ENCODE measurements around the gene MED20. TPM values are rescaled to one million over a fixed set of nuclear protein-coding genes. Genes with fewer than 3 reads are reported as not detected.

The MED20 gene
- total RNA-seq, 4 donors from 2014 or later = 1.0 to 36.8 (median 17.3) TPM

DNA sequence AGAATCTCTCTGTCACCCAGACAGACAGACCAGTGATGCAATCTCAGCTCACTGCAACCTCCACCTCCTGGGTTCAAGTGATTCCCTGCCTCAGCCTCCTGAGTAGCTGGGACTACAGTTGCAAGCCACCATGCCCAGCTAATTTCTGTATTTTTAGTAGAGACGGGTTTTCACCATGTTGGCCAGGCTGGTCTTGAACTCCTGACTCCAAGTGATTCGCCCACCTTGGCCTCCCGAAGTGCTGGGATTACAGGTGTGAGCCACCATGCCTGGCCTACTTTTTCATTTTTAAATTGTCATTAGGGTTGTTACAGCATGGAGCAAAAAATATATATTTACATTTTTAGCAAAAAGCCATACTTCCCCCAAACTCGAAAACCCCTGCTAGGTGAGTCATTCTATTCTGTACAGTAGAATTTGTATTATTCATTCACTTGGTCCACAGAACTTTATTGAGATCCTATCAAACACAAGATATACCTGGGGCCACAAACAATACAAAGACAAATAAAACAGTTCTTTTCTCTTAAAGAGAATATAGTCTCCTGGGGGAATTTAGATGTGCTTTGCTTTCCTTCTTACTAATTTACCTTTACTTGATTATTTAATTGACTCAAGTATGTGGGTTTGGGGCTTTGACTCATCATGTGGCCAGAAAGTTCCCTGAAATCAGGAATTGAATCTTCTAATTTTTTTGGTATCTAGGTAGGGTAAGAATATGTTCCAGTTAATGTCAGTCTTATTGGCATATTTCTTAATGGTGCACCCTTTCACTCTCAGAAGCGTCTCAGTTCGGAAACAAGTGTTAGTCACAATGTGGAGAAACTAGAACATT is 37.3 kb upstream of the MED20 start:
- Histone ChIP-seq H3K27me3 (no peaks in the 10 kb centered on the region), H3K36me3 (no peaks in the 10 kb centered on the region), H3K4me3 (no peak overlapping the region), H3K4me1 (no peaks in the 10 kb centered on the region), H3K9me3 (no peaks in the 10 kb centered on the region), H3K27ac (no peak overlapping the region)
- TF ChIP-seq CTCF (IDR thresholded peaks at IDR 0.05) (no peak), POLR2A (IDR thresholded peaks at IDR 0.05) (no peak)
- DNase-seq = no peak
- intact Hi-C loops (cut with DNase I; ENCODE audit: low total_unique reads) = no loop called here

GRCh38 chr6:41957117-41957516 is 36.2 kb upstream of the MED20 start:
- no peak for DNase-seq

DNA sequence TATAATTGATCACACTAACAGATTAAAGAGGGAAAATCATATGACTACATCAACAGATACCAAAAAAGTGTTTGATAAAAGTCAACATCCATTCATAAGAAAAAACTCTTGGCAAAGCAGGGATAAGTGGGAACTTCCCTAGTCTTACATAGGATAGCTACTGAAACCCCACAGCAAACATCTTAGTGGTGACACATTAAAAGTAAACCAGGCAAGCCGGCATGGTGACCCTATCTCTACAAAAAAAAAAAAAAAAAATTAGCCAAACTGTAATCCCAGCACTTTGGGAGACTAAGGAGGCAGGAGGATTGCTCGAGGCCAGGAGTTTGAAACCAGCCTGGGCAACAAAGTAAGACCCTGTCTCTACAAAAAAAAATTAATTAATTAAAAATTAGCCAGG is 34.5 kb upstream of the MED20 start:
- H3K4me1 ChIP-seq = no peaks in the 10 kb centered on the region
- TF ChIP-seq CTCF (IDR thresholded peaks at IDR 0.05) (no peak), POLR2A (IDR thresholded peaks at IDR 0.05) (no peak)
- no peaks in the 10 kb centered on the region for H3K27me3 ChIP-seq
- no peak overlapping the region for H3K4me3 ChIP-seq
- no peak for DNase-seq
- intact Hi-C loops (cut with DNase I; ENCODE audit: low total_unique reads) = no loop called here
- no peak overlapping the region for H3K27ac ChIP-seq
- H3K9me3 ChIP-seq = no peaks in the 10 kb centered on the region
- H3K36me3 ChIP-seq = no peaks in the 10 kb centered on the region

More at GRCh38 chr6:41957117-41957516, 36.2 kb upstream of the MED20 start:
- no peaks in the 10 kb centered on the region for H3K27me3 ChIP-seq
- intact Hi-C loops (cut with DNase I; ENCODE audit: low total_unique reads) = no loop called here
- no peaks in the 10 kb centered on the region for H3K4me1 ChIP-seq
- H3K36me3 ChIP-seq = no peaks in the 10 kb centered on the region
- no peak overlapping the region for H3K27ac ChIP-seq
- H3K4me3 ChIP-seq = no peak overlapping the region
- no peaks in the 10 kb centered on the region for H3K9me3 ChIP-seq
- no peak for TF ChIP-seq CTCF (IDR thresholded peaks at IDR 0.05)
- TF ChIP-seq POLR2A (IDR thresholded peaks at IDR 0.05) = no peak

DNA sequence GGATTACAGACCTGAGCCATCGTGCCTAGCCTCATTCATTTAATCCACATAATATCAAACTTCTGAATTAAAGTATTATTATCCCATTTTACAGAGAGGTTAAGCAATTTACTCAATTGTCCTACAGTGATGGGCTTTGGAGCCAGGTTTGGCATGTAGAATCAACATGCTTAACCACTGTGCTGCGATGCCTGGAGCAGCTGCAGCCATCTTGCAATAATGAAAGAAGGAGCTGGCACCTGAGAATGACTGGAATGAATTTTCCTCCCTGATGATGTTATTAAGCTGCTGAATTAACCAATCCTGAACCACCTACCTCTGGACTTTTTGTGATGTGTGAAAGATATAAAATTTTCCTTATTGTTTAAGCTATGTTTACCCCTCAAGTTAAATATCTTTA is 33.7 kb upstream of the MED20 start:
- Histone ChIP-seq H3K4me1 (no peaks in the 10 kb centered on the region), H3K36me3 (no peaks in the 10 kb centered on the region), H3K27me3 (no peaks in the 10 kb centered on the region), H3K9me3 (no peaks in the 10 kb centered on the region), H3K27ac (no peak overlapping the region), H3K4me3 (no peak overlapping the region)
- TF ChIP-seq CTCF (IDR thresholded peaks at IDR 0.05) = no peak
- TF ChIP-seq POLR2A (IDR thresholded peaks at IDR 0.05) = no peak
- intact Hi-C loops (cut with DNase I; ENCODE audit: low total_unique reads) = no loop called here
- DNase-seq = no peak

GRCh38 chr6:41947581-41948220 is 26.8 kb upstream of the MED20 start:
- Histone ChIP-seq H3K4me1 (no peaks in the 10 kb centered on the region), H3K27me3 (no peaks in the 10 kb centered on the region), H3K9me3 (no peaks in the 10 kb centered on the region), H3K36me3 (no peaks in the 10 kb centered on the region), H3K27ac (no peak overlapping the region), H3K4me3 (no peak overlapping the region)
- intact Hi-C loops (cut with DNase I; ENCODE audit: low total_unique reads) = no loop called here
- TF ChIP-seq POLR2A (IDR thresholded peaks at IDR 0.05) (no peak), CTCF (IDR thresholded peaks at IDR 0.05) (no peak)
- no peak for DNase-seq

Measured in uterus (tissue), 4 donors.